ENCODE results near the gene PRXL2C.

DNA sequence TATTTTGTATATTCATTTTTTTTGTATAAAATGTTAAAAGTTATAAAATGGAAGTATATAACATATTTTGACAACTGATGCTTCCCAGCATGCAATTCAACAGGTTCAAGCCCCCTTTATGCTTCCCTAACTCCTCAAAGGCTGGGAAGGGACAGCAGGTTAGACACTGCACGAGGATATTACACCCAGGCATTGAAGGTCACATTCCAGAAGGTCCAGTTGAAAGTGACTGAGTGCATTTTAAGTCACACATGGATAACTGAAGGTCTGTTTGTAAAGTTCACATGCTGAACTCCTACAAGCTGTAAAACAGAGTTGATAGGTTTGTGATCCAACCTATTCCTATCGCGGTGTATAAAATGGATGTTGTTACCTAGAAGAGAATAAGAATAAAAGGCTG, 13.6 kb downstream of the PRXL2C start:
- TF ChIP-seq GATA2 (IDR thresholded peaks at IDR 0.05; ENCODE audit: low read depth, low read length), result no peak
- no peak for TF ChIP-seq GATA3 (IDR thresholded peaks at IDR 0.05; ENCODE audit: low read depth, low read length)
